IPS DF 6.9 (cell line): ENCODE measurements around the gene PDS5B.
"Not testable (repeated sequence)": the region's sequence is repeated elsewhere in the genome, so short reads cannot be mapped to it uniquely, and the experiment has no call there.

Experiments used
- DNase-seq: peaks from one replicate; pipeline ENCODE4 v3.0.0-alpha.2; 2013; ENCODE audit warnings: low read depth, low spot score
- H3K27ac ChIP-seq: one replicate; pipeline ENCODE4 v1.5.1; 2013; ENCODE audit warnings: low read length, control low read depth
- H3K27me3 ChIP-seq: 2 replicates; pipeline ENCODE4 v1.6.1; 2013; ENCODE audit warnings: mild to moderate bottlenecking, low read length; ENCODE audit not compliant: control insufficient read depth, insufficient read depth
- H3K36me3 ChIP-seq: 2 replicates; pipeline ENCODE4 v1.6.1; 2013; ENCODE audit warnings: low read length; ENCODE audit not compliant: control insufficient read depth, insufficient read depth
- H3K4me1 ChIP-seq: 2 replicates; pipeline ENCODE4 v1.6.1; 2013; ENCODE audit warnings: low read length; ENCODE audit not compliant: control insufficient read depth, insufficient read depth
- H3K4me3 ChIP-seq: 2 replicates; pipeline ENCODE4 v1.5.1; 2013; ENCODE audit warnings: mild to moderate bottlenecking, low read length
- H3K9me3 ChIP-seq: 2 replicates; pipeline ENCODE4 v1.6.1; 2013; ENCODE audit warnings: low read length, inconsistent platforms; ENCODE audit not compliant: control insufficient read depth, insufficient read depth
- WGBS: extraction: QIAGEN DNeasy Blood & Tissue Kit; methylation state at CpG from one replicate; pipeline ENCODE4 v1.1.7; 2013; ENCODE audit warnings: mixed read lengths, missing lambda C conversion rate; ENCODE audit not compliant: insufficient read length, insufficient coverage; 5-methylcytosine and 5-hydroxymethylcytosine counted together

The PDS5B gene

DNA sequence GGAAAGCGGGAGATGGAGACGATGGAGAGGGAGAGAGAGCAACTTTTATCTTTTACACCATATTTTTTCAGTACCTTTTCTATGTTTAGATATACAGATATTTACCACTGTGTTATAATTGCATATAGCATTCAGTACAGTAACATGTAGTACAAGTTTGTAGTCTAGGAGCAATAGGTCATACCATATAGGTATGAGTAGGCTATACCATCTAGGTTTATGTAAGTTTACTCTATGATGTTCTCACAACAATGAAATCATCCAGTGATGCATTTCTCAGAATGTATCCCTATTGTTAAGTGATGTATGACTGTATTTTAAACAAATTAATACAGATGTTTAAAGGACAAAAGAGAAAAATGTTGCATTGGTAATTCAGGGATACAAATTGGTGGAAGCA lies 136.1 kb downstream of the PDS5B start:
- Histone ChIP-seq H3K4me3 (no peak overlapping the region), H3K27ac (no peak overlapping the region), H3K4me1 (no peaks in the 10 kb centered on the region), H3K9me3 (no peaks in the 10 kb centered on the region), H3K27me3 (no peaks in the 10 kb centered on the region), H3K36me3 (no peaks in the 10 kb centered on the region)
- no CpG with 5 or more reads among the region's 2 CpGs for WGBS
- no peak for DNase-seq

- H3K4me1 ChIP-seq, result no peaks in the 10 kb centered on the region
- DNase-seq, result no peak
- WGBS, result no CpG with 5 or more reads among the region's 3 CpGs
- no peak overlapping the region for H3K27ac ChIP-seq
- H3K4me3 ChIP-seq, result no peak overlapping the region
- no peaks in the 10 kb centered on the region for H3K9me3 ChIP-seq
- no peaks in the 10 kb centered on the region for H3K36me3 ChIP-seq
- no peaks in the 10 kb centered on the region for H3K27me3 ChIP-seq
These were observed 137.7 kb downstream of the PDS5B start for GRCh38 chr13:32723987-32724386.

- no CpG with 5 or more reads among the region's 4 CpGs for WGBS
- Histone ChIP-seq H3K27ac (no peak overlapping the region), H3K9me3 (no peaks in the 10 kb centered on the region), H3K27me3 (no peaks in the 10 kb centered on the region), H3K4me1 (no peaks in the 10 kb centered on the region), H3K4me3 (no peak overlapping the region), H3K36me3 (no peaks in the 10 kb centered on the region)
- DNase-seq, result no peak
These were observed 140.3 kb downstream of the PDS5B start for GRCh38 chr13:32726374-32727037.

GRCh38 chr13:32728327-32728726 lies 142.1 kb downstream of the PDS5B start:
- H3K27me3 ChIP-seq, result no peaks in the 10 kb centered on the region
- no peaks in the 10 kb centered on the region for H3K4me1 ChIP-seq
- H3K9me3 ChIP-seq, result no peaks in the 10 kb centered on the region
- no peak overlapping the region for H3K4me3 ChIP-seq
- no peak overlapping the region for H3K27ac ChIP-seq
- DNase-seq, result no peak
- no CpG with 5 or more reads among the region's 3 CpGs for WGBS
- H3K36me3 ChIP-seq, result no peaks in the 10 kb centered on the region

- H3K27ac ChIP-seq, H3K4me3 ChIP-seq, H3K36me3 ChIP-seq, H3K9me3 ChIP-seq, H3K4me1 ChIP-seq, H3K27me3 ChIP-seq, DNase-seq: not testable (repeated sequence)
These were observed 142.8 kb downstream of the PDS5B start for GRCh38 chr13:32729097-32729496.

GRCh38 chr13:32731074-32731473 lies 144.8 kb downstream of the PDS5B start:
- Histone ChIP-seq H3K4me3 (no peak overlapping the region), H3K27me3 (no peaks in the 10 kb centered on the region), H3K9me3 (no peaks in the 10 kb centered on the region), H3K36me3 (no peaks in the 10 kb centered on the region), H3K27ac (no peak overlapping the region), H3K4me1 (no peaks in the 10 kb centered on the region)
- DNase-seq, result no peak
- 100% methylated on average over 3 of the region's 3 CpGs for whole genome bisulfite sequencing

DNA sequence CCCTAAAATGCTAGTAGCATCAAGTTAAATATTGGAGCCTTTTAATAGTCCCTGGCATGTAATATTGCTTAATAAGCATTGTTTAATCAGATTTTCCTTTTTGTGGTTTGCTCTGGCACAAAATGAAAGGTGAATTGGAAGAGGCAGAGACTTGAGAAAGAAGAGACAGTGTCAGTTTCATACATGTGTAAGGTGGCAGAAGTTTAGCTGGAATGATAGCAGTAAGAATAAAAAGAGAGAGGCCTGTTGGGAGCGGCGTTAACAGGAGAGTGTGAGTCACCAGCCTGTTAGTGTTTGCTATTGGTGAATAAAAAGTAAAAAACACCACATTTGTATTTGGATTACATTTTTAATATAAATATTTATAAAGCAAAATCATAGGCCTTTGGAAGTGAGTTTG lies 145.3 kb downstream of the PDS5B start:
- Histone ChIP-seq H3K4me1 (no peaks in the 10 kb centered on the region), H3K9me3 (no peaks in the 10 kb centered on the region), H3K36me3 (no peaks in the 10 kb centered on the region), H3K4me3 (no peak overlapping the region), H3K27me3 (no peaks in the 10 kb centered on the region), H3K27ac (no peak overlapping the region)
- DNase-seq, result no peak
- WGBS, result no CpG with 5 or more reads among the region's 2 CpGs

- Histone ChIP-seq H3K4me1 (no peaks in the 10 kb centered on the region), H3K9me3 (no peaks in the 10 kb centered on the region), H3K27ac (no peak overlapping the region), H3K4me3 (no peak overlapping the region), H3K27me3 (no peaks in the 10 kb centered on the region), H3K36me3 (no peaks in the 10 kb centered on the region)
- DNase-seq, result no peak
- no CpG with 5 or more reads among the region's 5 CpGs for WGBS
These were observed 147.4 kb downstream of the PDS5B start for GRCh38 chr13:32733690-32734089.

DNA sequence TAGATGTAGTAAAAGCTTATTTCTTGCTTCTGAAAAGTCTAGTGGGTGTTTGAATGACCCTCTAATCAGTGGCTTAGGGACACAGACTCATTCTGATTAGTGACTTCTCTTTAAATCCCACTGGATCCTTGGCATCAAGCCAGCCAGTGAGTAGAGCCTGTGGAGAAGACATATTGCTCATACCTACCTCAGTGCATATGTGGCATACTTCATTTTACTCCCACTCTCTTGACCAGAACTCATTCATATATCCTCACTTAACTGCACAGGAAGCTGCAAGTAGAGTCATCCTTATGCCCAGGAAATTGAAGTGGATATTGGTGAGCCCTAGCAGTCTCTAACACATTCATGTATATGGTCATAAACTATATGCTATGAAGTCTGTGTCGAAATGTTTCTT lies 148.3 kb downstream of the PDS5B start:
- Histone ChIP-seq H3K4me1 (no peaks in the 10 kb centered on the region), H3K36me3 (no peaks in the 10 kb centered on the region), H3K4me3 (no peak overlapping the region), H3K27ac (no peak overlapping the region), H3K27me3 (no peaks in the 10 kb centered on the region), H3K9me3 (no peaks in the 10 kb centered on the region)
- WGBS, result no CpG with 5 or more reads among the region's 1 CpG
- no peak for DNase-seq

DNA sequence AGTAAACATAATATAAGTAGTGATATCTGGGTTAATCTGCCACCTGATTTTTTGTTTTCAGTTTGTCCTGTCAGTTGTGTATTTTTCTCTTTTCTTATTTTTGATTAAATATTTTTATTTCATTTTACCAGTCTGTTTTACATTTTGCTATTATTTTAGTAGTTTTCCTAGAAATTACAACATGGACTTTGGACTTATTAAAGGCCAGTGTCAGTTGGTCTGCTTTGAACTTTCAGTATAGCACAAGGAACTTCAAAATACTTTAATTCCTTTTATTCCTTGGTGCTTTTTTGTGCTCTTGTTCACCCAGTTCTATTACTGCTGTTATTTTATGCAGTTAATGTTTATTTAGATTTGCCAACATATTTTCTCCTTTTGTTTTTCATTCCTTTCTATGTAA lies 149.6 kb downstream of the PDS5B start:
- H3K27ac ChIP-seq, result no peak overlapping the region
- H3K36me3 ChIP-seq, result no peaks in the 10 kb centered on the region
- no peak overlapping the region for H3K4me3 ChIP-seq
- H3K27me3 ChIP-seq, result no peaks in the 10 kb centered on the region
- H3K9me3 ChIP-seq, result no peaks in the 10 kb centered on the region
- H3K4me1 ChIP-seq, result no peaks in the 10 kb centered on the region
- DNase-seq, result no peak

- Histone ChIP-seq H3K4me1 (no peaks in the 10 kb centered on the region), H3K27ac (no peak overlapping the region), H3K4me3 (no peak overlapping the region), H3K36me3 (no peaks in the 10 kb centered on the region), H3K9me3 (no peaks in the 10 kb centered on the region), H3K27me3 (no peaks in the 10 kb centered on the region)
- no peak for DNase-seq
- WGBS, result 100% methylated on average over 1 of the region's 4 CpGs
These were observed 150.4 kb downstream of the PDS5B start for GRCh38 chr13:32736648-32737047.
